Activated naive CD4-positive, alpha-beta T cell treated with anti-CD3 and anti-CD28 coated beads, Interleukin-2, amount 50 U/mL, for 72 hours (primary cell): Measurements from ENCODE around the gene LGR6. TPM values are rescaled to one million over a fixed set of nuclear protein-coding genes. Genes with fewer than 3 reads are reported as not detected.
A peak's percentile ranks its signal among the peaks of the same experiment; 100 is the strongest.

ENCODE experiments used
- ATAC-seq, 2 donors: fragments of 150-1000 bp; cut with Tn5 transposase; 2 replicates each; pipeline ENCODE4 v1.10.0; 2021; ENCODE audit warnings: mild to moderate bottlenecking in 2 of 2, moderate library complexity in 2 of 2
- DNase-seq, 2 donors: peaks; one replicate each; pipeline ENCODE4 v3.0.0; 2021 to 2022; ENCODE audit warnings: low spot score in 2 of 2
- H3K27ac Mint-ChIP-seq, 2 donors: one replicate each; pipeline ENCODE4 v1.8.0; 2022; ENCODE audit warnings: mild to moderate bottlenecking in 2 of 2, mixed read lengths in 2 of 2
- H3K36me3 Mint-ChIP-seq, 2 donors: one replicate each; pipeline ENCODE4 v1.8.0; 2022; ENCODE audit warnings: mixed read lengths in 2 of 2
- H3K9me3 Mint-ChIP-seq, 2 donors: one replicate each; pipeline ENCODE4 v1.8.0; 2022; ENCODE audit warnings: mixed read lengths in 2 of 2
- total RNA-seq, 2 donors: library from RNA; stranded (reverse); gene quantifications; one replicate each; pipeline ENCODE4 v1.2.3, GENCODE V29; 2022

Gene LGR6
- total RNA-seq, 2 donors from 2014 or later, result 0.14 TPM

DNA sequence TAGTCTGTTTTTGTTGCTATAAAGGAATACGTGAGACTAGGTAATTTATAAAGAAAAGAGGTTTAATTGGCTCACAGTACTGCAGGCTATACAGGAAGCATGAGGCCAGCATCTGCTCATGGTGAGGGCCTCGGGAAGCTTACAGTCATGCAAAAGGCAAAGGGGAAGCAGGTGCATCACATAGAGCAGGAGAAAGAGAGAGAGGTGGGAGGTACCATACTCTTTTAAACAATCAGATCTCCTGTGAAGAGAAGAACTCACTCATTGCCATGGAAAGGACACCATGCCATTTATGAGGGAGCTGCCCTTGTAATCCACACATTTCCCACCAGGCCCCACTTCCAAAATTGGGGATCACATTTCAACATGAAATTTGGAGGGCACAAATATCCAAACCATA lies 167.6 kb downstream of the LGR6 start:
- Mint-ChIP-seq H3K9me3 (no peaks in the 10 kb centered on the region), H3K27ac (no peak overlapping the region), H3K36me3 (no peaks in the 10 kb centered on the region)
- DNase-seq (no peak), ATAC-seq (no peak)

DNA sequence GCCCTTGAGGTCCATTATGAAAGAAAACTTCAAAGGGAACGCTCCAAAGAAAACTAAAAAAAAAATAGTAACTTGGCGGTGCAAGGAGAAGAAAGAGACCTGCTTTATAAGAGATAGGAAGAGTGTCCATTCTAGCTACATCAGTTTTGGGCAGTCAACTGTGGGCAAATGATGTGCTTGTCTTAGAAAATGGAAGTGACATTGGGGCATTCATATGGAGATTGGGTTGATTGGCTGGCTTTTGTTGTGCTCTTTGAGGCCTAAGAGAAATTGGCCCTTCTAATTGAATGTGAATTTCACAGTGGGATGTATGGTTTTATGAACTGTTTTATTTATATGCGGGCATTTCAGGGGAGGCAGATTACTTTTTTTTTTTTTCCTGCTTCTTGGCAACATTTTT lies 168.1 kb downstream of the LGR6 start:
- no peaks in the 10 kb centered on the region for H3K36me3 Mint-ChIP-seq
- peak overlapping the region in 1 of 2 donors; percentile 17 for H3K27ac Mint-ChIP-seq
- no peak for DNase-seq
- H3K9me3 Mint-ChIP-seq, result no peaks in the 10 kb centered on the region
- ATAC-seq, result no peak

DNA sequence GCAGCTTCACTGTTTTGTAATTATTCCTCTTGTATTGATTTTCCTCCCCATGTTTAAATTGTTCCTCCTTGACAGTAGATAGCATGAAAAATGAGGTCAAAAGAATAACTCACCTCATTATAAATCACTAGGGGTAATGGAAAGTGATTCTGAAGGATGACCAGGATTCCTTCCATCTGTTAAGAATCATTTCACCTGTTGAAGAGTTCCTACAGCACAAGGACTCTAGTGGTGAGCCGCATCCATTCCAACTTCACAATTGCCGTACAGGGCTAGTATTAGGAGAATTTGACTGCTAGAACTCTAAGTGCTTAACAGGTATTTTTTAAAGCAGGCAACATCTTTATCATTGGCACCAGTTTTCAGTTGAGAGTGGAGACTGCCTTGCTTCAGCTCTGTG lies 168.6 kb downstream of the LGR6 start:
- H3K9me3 Mint-ChIP-seq, result no peaks in the 10 kb centered on the region
- ATAC-seq, result no peak
- DNase-seq, result no peak
- H3K36me3 Mint-ChIP-seq, result no peaks in the 10 kb centered on the region
- H3K27ac Mint-ChIP-seq, result no peak overlapping the region

DNA sequence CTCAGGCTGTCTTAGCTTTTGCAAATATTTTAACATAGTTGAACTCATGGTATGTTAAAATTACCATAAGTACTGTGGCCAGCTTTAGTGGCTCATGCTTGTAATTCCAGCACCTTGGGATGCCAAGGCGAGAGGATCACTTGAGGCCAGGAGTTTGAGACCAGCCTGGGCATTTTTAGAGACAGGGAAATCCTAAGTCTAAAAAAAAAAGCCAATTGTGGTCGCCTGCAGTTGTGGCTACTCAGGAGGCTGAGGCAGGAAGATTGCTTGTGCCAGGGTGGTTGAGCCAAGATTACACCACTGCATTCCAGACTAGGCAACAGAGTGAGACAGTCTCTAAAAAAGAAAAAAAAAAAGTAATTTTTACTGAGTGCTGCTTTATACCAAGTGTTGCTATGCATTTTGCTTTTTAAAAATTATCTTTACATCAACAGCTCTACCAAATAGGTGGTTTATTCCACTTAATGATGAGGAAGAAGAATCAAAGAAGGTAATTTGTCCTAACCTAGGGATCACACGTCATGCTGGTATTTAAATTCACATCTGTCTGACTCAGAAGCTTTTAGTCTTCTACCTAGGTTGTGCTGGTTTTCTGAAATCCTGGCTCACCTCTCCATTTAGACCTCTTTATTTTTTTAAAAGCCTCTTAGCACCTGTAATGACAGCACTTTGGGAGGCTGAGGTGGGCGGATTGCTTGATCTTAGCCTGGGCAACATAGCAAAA lies 171.7 kb downstream of the LGR6 start:
- H3K9me3 Mint-ChIP-seq, result no peaks in the 10 kb centered on the region
- ATAC-seq (no peak), DNase-seq (no peak)
- H3K36me3 Mint-ChIP-seq, result no peaks in the 10 kb centered on the region
- no peak overlapping the region for H3K27ac Mint-ChIP-seq

DNA sequence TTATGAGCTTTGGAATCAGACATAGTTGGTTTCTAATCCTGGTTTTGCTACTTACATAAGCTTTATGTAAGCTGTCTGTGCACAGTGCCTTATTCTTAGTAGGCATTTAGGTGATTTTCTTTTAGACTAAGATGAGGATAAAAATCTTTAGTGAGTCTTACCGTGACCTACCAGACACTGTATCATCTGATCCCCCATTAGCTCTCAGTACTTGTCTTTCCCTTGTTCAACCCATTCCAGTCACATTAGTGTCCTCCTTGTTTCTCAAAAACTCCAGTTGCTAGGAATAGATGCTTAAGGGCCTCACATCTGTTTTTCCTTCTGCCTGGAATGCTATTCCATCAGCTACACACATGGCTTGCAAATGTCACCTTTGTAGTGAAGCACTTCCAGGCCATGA lies 173.7 kb downstream of the LGR6 start:
- no peak for DNase-seq
- Mint-ChIP-seq H3K9me3 (no peaks in the 10 kb centered on the region), H3K36me3 (no peaks in the 10 kb centered on the region), H3K27ac (no peak overlapping the region)
- no peak for ATAC-seq

Other genes with a start within 250 kb of the LGR6 start
- not detected for gene LMOD1, start 247.3 kb upstream of the LGR6 start, total RNA-seq
- 10 to 100 TPM; 64.3 to 89.0 TPM for gene TIMM17A, start 238.3 kb upstream of the LGR6 start, total RNA-seq
- gene RNPEP, start 211.2 kb upstream of the LGR6 start, total RNA-seq, result 10 to 100 TPM; 43.8 to 56.6 TPM
- under 1 TPM; 0.18 to 0.37 TPM for gene ELF3, start 183.2 kb upstream of the LGR6 start, total RNA-seq
- gene GPR37L1, start 70.9 kb upstream of the LGR6 start, total RNA-seq, result not detected
- gene ARL8A, start 49.1 kb upstream of the LGR6 start, total RNA-seq, result 10 to 100 TPM; 38.8 to 63.2 TPM
- 100 to 1,000 TPM; 119 to 198 TPM for gene PTPN7, start 33.2 kb upstream of the LGR6 start, total RNA-seq
- 100 to 1,000 TPM in 1 of 2 donors, 10 to 100 TPM in 1; 79.7 to 166 TPM for gene UBE2T, start 148.1 kb downstream of the LGR6 start, total RNA-seq
- gene PPP1R12B, start 154.9 kb downstream of the LGR6 start, total RNA-seq, result 10 to 100 TPM; 21.5 to 28.6 TPM